Hepatocyte (in vitro differentiated cells): ENCODE data around the gene SBNO2.

ENCODE experiments used
- EZH2 ChIP-seq: fragments of 200-600 bp; sonication (generic); IDR thresholded peaks from 2 replicates; pipeline ENCODE4 v1.6.1; 2016; ENCODE audit warnings: antibody characterized with exemption, mild to moderate bottlenecking, borderline replicate concordance
- TF ChIP-seq, protein P1 (sequence below): fragments of 200-600 bp; sonication (generic); IDR thresholded peaks from 2 replicates; pipeline ENCODE4 v1.5.1; 2016; ENCODE audit warnings: antibody characterized with exemption, mild to moderate bottlenecking; ENCODE audit not compliant: poor library complexity

- TF ChIP-seq, protein P1, sequence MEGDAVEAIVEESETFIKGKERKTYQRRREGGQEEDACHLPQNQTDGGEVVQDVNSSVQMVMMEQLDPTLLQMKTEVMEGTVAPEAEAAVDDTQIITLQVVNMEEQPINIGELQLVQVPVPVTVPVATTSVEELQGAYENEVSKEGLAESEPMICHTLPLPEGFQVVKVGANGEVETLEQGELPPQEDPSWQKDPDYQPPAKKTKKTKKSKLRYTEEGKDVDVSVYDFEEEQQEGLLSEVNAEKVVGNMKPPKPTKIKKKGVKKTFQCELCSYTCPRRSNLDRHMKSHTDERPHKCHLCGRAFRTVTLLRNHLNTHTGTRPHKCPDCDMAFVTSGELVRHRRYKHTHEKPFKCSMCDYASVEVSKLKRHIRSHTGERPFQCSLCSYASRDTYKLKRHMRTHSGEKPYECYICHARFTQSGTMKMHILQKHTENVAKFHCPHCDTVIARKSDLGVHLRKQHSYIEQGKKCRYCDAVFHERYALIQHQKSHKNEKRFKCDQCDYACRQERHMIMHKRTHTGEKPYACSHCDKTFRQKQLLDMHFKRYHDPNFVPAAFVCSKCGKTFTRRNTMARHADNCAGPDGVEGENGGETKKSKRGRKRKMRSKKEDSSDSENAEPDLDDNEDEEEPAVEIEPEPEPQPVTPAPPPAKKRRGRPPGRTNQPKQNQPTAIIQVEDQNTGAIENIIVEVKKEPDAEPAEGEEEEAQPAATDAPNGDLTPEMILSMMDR, result no peak
- TF ChIP-seq EZH2, result no peak
Observed at GRCh38 chr19:1130771-1131717, 43.0 kb downstream of the SBNO2 start.
